IPS-18a (cell line): ENCODE data around the gene PPID.
"Not testable (repeated sequence)": the region's sequence is repeated elsewhere in the genome, so short reads cannot be mapped to it uniquely, and the experiment has no call there.

Experiments
- H3K27ac ChIP-seq: one replicate; pipeline ENCODE4 v1.5.1; 2013; ENCODE audit warnings: low read length
- H3K27me3 ChIP-seq: one replicate; pipeline ENCODE4 v1.6.1; 2013; ENCODE audit warnings: mild to moderate bottlenecking, low read length; ENCODE audit not compliant: control insufficient read depth, insufficient read depth
- H3K36me3 ChIP-seq: one replicate; pipeline ENCODE4 v1.6.1; 2013; ENCODE audit warnings: low read depth, low read length; ENCODE audit not compliant: control insufficient read depth
- H3K4me1 ChIP-seq: one replicate; pipeline ENCODE4 v1.6.1; 2013; ENCODE audit warnings: low read depth, low read length; ENCODE audit not compliant: control insufficient read depth
- H3K4me3 ChIP-seq: one replicate; pipeline ENCODE4 v1.5.1; 2013; ENCODE audit warnings: low read length
- H3K9ac ChIP-seq: one replicate; pipeline ENCODE4 v1.6.1; 2013; ENCODE audit warnings: mild to moderate bottlenecking, low read length, moderate library complexity
- H3K9me3 ChIP-seq: one replicate; pipeline ENCODE4 v1.6.1; 2013; ENCODE audit warnings: low read depth, low read length; ENCODE audit not compliant: control insufficient read depth

Gene PPID

GRCh38 chr4:158758703-158759102 lies 35.5 kb upstream of the PPID start:
- Histone ChIP-seq H3K9ac (no peak overlapping the region), H3K27ac (no peak overlapping the region), H3K4me1 (no peaks in the 10 kb centered on the region), H3K9me3 (no peaks in the 10 kb centered on the region), H3K27me3 (no peaks in the 10 kb centered on the region), H3K36me3 (no peaks in the 10 kb centered on the region), H3K4me3 (no peak overlapping the region)

- Histone ChIP-seq H3K4me1 (no peaks in the 10 kb centered on the region), H3K36me3 (no peaks in the 10 kb centered on the region), H3K9ac (no peak overlapping the region), H3K27me3 (no peaks in the 10 kb centered on the region), H3K9me3 (no peaks in the 10 kb centered on the region), H3K4me3 (no peak overlapping the region), H3K27ac (no peak overlapping the region)
Measured at GRCh38 chr4:158758142-158758541, 34.9 kb upstream of the PPID start.

GRCh38 chr4:158756588-158756987 lies 33.4 kb upstream of the PPID start:
- no peak overlapping the region for H3K27ac ChIP-seq
- H3K9ac ChIP-seq = no peak overlapping the region
- H3K36me3 ChIP-seq = no peaks in the 10 kb centered on the region
- H3K4me3 ChIP-seq = no peak overlapping the region
- no peaks in the 10 kb centered on the region for H3K27me3 ChIP-seq
- no peaks in the 10 kb centered on the region for H3K4me1 ChIP-seq
- no peaks in the 10 kb centered on the region for H3K9me3 ChIP-seq

- not testable (repeated sequence) for H3K9me3 ChIP-seq, H3K27ac ChIP-seq, H3K36me3 ChIP-seq
Measured at GRCh38 chr4:158755819-158756218, 32.6 kb upstream of the PPID start.

DNA sequence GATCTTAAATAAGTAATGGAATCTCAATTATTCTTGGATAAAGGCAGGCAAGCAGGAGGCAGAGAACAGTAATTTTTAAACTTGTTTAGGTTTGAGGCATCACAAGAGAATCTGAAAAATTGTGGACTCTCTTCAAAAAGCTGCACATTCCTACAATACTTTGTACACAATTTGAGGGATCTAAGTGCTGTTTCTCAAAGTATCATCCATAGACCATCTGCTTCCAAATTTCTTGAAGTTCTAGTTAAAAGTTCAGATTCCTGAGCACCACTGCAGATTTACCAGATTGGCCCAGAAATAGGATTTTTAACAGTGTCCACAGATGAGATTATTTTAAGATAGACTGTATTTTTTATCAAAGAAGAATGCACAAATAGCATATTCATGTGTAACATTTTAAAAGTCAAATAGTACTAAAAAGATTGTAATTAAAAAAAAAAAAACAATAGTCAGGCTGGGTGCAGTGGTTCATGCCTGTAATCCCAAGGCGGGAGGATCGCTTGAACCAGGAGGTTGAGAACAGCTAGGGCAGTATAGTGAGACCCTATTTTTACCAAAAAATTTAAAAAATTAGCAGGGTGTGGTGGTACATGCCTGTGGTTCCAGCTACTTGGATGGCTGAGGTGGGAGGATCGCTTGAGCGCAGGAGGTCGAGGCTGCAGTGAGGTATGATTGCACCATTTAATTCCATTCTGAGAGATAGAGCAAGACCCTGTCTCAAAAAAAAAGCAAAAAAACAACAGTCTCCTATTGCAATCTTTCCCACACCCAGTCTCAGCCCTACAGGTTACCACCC lies 31.4 kb upstream of the PPID start:
- Histone ChIP-seq H3K27ac (no peak overlapping the region), H3K27me3 (no peaks in the 10 kb centered on the region), H3K4me1 (no peaks in the 10 kb centered on the region), H3K36me3 (no peaks in the 10 kb centered on the region), H3K9me3 (no peaks in the 10 kb centered on the region), H3K4me3 (no peak overlapping the region), H3K9ac (no peak overlapping the region)

More at GRCh38 chr4:158755819-158756218, 32.6 kb upstream of the PPID start:
- H3K4me1 ChIP-seq, H3K4me3 ChIP-seq, H3K9ac ChIP-seq, H3K27me3 ChIP-seq: not testable (repeated sequence)

DNA sequence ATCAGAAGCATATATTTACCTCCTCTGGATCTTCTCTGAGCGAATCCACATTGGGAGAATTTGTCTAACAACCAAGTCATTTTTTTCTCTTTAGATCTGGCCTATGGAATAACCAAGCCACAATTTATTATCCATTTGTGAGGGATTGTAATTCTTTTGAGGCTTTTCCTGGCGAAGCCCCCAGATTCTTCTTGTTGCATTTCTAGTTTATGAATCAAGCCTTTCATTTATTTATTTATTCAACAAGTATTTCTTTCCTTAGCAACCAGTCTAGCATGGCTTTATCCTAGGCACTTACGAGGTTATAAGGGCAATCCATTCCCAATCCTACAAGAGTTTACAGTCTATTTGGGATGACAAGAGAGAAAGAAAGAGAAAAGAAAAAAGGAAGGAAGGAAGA lies 27.2 kb upstream of the PPID start:
- H3K27ac ChIP-seq = no peak overlapping the region
- no peak overlapping the region for H3K9ac ChIP-seq

GRCh38 chr4:158746537-158746936 lies 23.3 kb upstream of the PPID start:
- not testable (repeated sequence) for H3K4me3 ChIP-seq, H3K9me3 ChIP-seq, H3K36me3 ChIP-seq, H3K27ac ChIP-seq, H3K9ac ChIP-seq, H3K27me3 ChIP-seq, H3K4me1 ChIP-seq

More for the DNA sequence above, 27.2 kb upstream of the PPID start:
- no peaks in the 10 kb centered on the region for H3K9me3 ChIP-seq
- no peaks in the 10 kb centered on the region for H3K36me3 ChIP-seq
- no peaks in the 10 kb centered on the region for H3K27me3 ChIP-seq
- H3K4me1 ChIP-seq = no peaks in the 10 kb centered on the region
- H3K4me3 ChIP-seq = no peak overlapping the region

- no peaks in the 10 kb centered on the region for H3K4me1 ChIP-seq
- H3K27ac ChIP-seq = no peak overlapping the region
- H3K4me3 ChIP-seq = no peak overlapping the region
- no peaks in the 10 kb centered on the region for H3K27me3 ChIP-seq
- H3K36me3 ChIP-seq = no peaks in the 10 kb centered on the region
- no peaks in the 10 kb centered on the region for H3K9me3 ChIP-seq
- H3K9ac ChIP-seq = no peak overlapping the region
Measured at GRCh38 chr4:158741326-158742021, 18.3 kb upstream of the PPID start.

DNA sequence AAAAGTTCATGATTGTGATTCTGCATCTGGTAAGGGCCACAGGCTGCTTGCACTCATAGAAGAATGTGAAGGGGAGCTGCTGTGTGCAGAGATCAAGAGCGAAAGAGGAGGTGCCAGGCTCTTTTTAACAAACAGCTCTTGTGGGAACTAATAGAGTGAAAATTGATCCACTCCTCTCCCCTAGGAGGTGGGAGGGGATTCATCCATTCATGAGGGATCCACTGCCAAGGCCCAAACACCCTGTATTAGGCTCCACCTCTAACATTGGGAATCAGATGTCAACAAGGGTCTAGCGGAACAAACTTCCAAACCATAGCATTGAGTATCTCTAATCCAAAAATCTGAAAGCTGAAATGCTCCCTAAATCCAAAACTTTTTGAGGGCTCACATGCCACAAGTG lies 16.4 kb upstream of the PPID start:
- no peak overlapping the region for H3K4me3 ChIP-seq
- H3K27me3 ChIP-seq = no peaks in the 10 kb centered on the region
- H3K4me1 ChIP-seq = no peaks in the 10 kb centered on the region
- no peaks in the 10 kb centered on the region for H3K36me3 ChIP-seq
- no peak overlapping the region for H3K9ac ChIP-seq
- no peaks in the 10 kb centered on the region for H3K9me3 ChIP-seq
- no peak overlapping the region for H3K27ac ChIP-seq

DNA sequence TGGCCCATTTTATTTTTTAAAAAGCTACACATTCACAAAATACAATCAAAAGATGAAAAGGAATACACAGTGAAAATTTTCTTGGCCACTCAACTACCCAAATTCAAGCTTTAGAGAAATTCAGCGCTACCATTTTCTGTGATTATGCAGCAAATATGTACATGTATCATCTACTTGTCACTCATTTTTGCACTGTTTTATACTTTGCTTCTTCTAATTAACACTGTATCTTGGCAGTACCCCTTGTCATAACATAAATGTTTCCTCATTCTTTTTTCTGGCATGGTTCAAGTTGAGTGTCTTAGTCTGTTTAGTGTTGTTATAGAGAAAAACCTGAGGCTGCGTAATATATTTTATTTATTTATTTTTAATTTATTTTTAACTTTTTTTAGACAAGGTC lies 15.7 kb upstream of the PPID start:
- Histone ChIP-seq H3K4me1 (no peaks in the 10 kb centered on the region), H3K4me3 (no peak overlapping the region), H3K9me3 (no peaks in the 10 kb centered on the region), H3K27ac (no peak overlapping the region), H3K9ac (no peak overlapping the region), H3K36me3 (no peaks in the 10 kb centered on the region), H3K27me3 (no peaks in the 10 kb centered on the region)

DNA sequence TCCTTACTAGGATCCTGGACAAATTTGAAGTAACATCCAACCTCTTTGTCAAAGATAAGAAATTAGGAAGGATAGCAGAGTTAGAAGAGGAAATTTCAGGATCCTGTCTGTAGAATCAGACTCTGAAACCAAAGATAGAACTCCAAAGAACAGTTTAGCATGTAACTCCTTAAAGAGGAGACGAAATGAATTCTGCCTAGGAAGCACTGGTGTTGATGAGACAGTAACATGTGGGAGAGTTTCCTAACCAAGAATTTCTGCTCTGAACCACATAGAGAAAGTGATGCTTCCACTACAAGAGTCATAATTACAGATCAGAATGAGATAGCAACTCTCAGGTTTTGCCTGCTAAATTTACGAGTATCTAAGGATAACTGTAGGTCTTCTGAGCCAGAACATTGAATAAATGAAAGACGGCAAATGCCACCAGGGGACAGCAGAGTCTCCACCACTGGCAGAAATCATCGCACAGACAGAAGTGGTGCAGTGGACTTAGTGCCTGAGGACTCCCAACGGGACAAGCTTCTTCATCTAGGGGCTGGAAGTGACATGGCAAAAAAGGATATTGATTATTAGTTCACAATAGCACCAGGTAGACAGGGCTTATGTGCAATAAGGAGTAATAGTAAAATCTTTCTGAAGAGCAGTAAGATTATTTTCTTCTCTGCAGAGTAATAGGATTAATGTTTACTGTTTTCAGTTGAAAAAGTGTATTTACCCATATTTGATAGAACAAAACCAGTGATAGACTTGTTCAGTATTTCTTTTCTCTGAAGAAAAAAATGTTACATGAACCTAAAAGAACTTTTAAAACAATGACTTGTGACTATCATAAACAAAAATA lies 6.7 kb upstream of the PPID start:
- no peaks in the 10 kb centered on the region for H3K9me3 ChIP-seq
- H3K27me3 ChIP-seq = no peaks in the 10 kb centered on the region
- no peaks in the 10 kb centered on the region for H3K4me1 ChIP-seq
- no peak overlapping the region for H3K4me3 ChIP-seq
- no peak overlapping the region for H3K27ac ChIP-seq
- no peaks in the 10 kb centered on the region for H3K36me3 ChIP-seq
- H3K9ac ChIP-seq = no peak overlapping the region
